Smooth muscle cell (in vitro differentiated cells): ENCODE measurements around the gene PSTK. TPM values are rescaled to one million over a fixed set of nuclear protein-coding genes. Genes with fewer than 3 reads are reported as not detected.

Experiments
- DNase-seq: peaks from one replicate; lab custom pipeline; 2025; ENCODE audit not compliant: unreplicated experiment; lab: John Stamatoyannopoulos, UW
- H2AFZ ChIP-seq: fragments of 200-600 bp; sonication (generic); 2 replicates; pipeline ENCODE4 v1.6.0; 2016; ENCODE audit warnings: antibody characterized with exemption, low read depth, mild to moderate bottlenecking
- H3F3A ChIP-seq: fragments of 200-600 bp; sonication (generic); 2 replicates; pipeline ENCODE4 v1.6.0; 2017; ENCODE audit warnings: antibody characterized with exemption, low read depth
- H3K27ac ChIP-seq: fragments of 200-600 bp; sonication (generic); 2 replicates; pipeline ENCODE4 v1.5.1; 2016; ENCODE audit warnings: low read depth, mild to moderate bottlenecking
- H3K27me3 ChIP-seq: fragments of 200-600 bp; sonication (generic); 2 replicates; pipeline ENCODE4 v1.6.1; 2016; ENCODE audit warnings: low read depth, mild to moderate bottlenecking
- H3K36me3 ChIP-seq: fragments of 200-600 bp; sonication (generic); 2 replicates; pipeline ENCODE4 v1.5.1; 2016; ENCODE audit warnings: low read depth
- H3K4me1 ChIP-seq: fragments of 200-600 bp; sonication (generic); 2 replicates; pipeline ENCODE4 v1.5.1; 2016; ENCODE audit warnings: low read depth
- H3K4me2 ChIP-seq: fragments of 200-600 bp; sonication (generic); 2 replicates; pipeline ENCODE4 v1.6.0; 2016; ENCODE audit warnings: mild to moderate bottlenecking
- H3K4me3 ChIP-seq: fragments of 200-600 bp; sonication (generic); 2 replicates; pipeline ENCODE4 v1.5.1; 2016; ENCODE audit warnings: mild to moderate bottlenecking
- H3K79me2 ChIP-seq: fragments of 200-600 bp; sonication (generic); 2 replicates; pipeline ENCODE4 v1.6.0; 2016; ENCODE audit warnings: low read depth, mild to moderate bottlenecking
- H3K9ac ChIP-seq: fragments of 200-600 bp; sonication (generic); 2 replicates; pipeline ENCODE4 v1.6.0; 2016; ENCODE audit warnings: low read depth
- H3K9me3 ChIP-seq: fragments of 200-600 bp; sonication (generic); replicated peaks from 2 replicates; pipeline ENCODE4 v1.5.1; 2016; ENCODE audit warnings: low read depth
- H4K20me1 ChIP-seq: fragments of 200-600 bp; sonication (generic); 2 replicates; pipeline ENCODE4 v1.6.0; 2016; ENCODE audit warnings: low read depth
- WGBS: methylation state at CpG from one replicate; pipeline ENCODE4 v1.1.7; 2016; ENCODE audit warnings: low lambda C conversion rate; 5-methylcytosine and 5-hydroxymethylcytosine counted together
- polyA plus RNA-seq: library from polyadenylated mRNA; unstranded; fragments of >200 nt; fragmentation: Nextera tagmentation; extraction: Ambion mirVana; gene quantifications from 2 replicates; pipeline ENCODE4 v1.2.1, GENCODE V29; 2016
- total RNA-seq: library from RNA; depleted of rRNA; stranded (reverse); fragments of >200 nt; gene quantifications from 2 replicates; pipeline ENCODE4 v1.2.3, GENCODE V29; 2014
- TF ChIP-seq, protein P1 (sequence below): fragments of 200-600 bp; sonication (generic); IDR thresholded peaks from 2 replicates; pipeline ENCODE4 v1.5.1; 2017; ENCODE audit warnings: borderline replicate concordance, mild to moderate bottlenecking, antibody characterized with exemption; ENCODE audit not compliant: insufficient read depth, poor library complexity, severe bottlenecking

PSTK gene
- total and polyA plus RNA-seq, 2 experiments from 2014 or later = 7.0 to 14.2 TPM

GRCh38 chr10:123007558-123008354 lies 27.6 kb downstream of the PSTK start:
- Histone ChIP-seq H3K27ac (peak overlapping the region; percentile 87), H3K79me2 (peaks cover 54% of the 10 kb centered on the region), H4K20me1 (peaks cover 48% of the 10 kb centered on the region), H3K9me3 (no peaks in the 10 kb centered on the region), H3K4me3 (peak overlapping the region; percentile 92), H3K4me1 (peaks cover 8% of the 10 kb centered on the region), H2AFZ (peak overlapping the region; percentile 92), H3F3A (no peaks in the 10 kb centered on the region), H3K4me2 (peak overlapping the region; percentile 95), H3K9ac (peak overlapping the region; percentile 96), H3K27me3 (no peaks in the 10 kb centered on the region), H3K36me3 (no peaks in the 10 kb centered on the region)
- no peak for DNase-seq
- TF ChIP-seq, protein P1, sequence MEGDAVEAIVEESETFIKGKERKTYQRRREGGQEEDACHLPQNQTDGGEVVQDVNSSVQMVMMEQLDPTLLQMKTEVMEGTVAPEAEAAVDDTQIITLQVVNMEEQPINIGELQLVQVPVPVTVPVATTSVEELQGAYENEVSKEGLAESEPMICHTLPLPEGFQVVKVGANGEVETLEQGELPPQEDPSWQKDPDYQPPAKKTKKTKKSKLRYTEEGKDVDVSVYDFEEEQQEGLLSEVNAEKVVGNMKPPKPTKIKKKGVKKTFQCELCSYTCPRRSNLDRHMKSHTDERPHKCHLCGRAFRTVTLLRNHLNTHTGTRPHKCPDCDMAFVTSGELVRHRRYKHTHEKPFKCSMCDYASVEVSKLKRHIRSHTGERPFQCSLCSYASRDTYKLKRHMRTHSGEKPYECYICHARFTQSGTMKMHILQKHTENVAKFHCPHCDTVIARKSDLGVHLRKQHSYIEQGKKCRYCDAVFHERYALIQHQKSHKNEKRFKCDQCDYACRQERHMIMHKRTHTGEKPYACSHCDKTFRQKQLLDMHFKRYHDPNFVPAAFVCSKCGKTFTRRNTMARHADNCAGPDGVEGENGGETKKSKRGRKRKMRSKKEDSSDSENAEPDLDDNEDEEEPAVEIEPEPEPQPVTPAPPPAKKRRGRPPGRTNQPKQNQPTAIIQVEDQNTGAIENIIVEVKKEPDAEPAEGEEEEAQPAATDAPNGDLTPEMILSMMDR = no peak
- WGBS = 6% methylated on average over 29 of the region's 30 CpGs

DNA sequence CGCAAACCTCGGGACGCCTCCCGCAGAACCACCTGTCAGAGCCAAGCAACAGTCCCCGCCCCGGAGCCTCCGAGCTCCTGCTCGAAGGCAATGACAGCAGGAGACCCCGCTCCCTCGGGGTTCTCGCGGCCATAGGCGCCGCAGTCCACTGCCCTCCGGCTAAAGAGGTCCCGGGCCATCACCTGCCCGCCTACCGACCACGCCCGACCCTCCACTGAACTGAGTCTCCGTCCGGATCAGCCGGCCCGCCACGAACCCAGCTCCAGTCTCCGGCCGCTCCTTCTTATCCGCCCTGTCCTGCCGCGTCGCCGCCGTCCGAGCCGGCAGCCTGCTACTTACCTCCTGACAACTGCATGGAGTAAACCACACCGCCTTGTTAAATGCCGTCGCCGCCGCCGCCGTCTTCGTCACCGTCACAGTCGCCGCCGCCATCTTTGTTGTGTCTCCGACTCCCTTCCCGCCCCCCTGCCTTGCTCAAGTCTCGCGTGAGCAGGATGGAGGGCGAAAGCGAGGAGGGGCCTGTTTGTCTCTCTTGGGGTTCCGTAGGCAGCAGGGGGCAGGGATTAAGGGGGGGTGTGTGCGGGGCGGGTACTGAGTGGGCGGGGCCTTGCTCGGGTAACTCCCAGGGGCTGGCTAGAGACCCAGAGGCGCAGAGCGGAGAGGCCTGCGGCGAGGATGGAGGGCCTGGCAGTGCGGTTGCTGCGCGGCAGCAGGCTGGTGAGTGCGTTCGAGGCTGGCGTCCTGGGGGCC lies 28.3 kb downstream of the PSTK start, which contains the start of the genes ACADSB and IKZF5:
Gene ACADSB (plus strand): TSS at position 652 of the 750 bp plus-strand sequence. CDS start 24 bp downstream, at position 676.
Gene IKZF5 (minus strand): TSS at position 441 of the 750 bp plus-strand sequence. CDS start 10,170 bp downstream, outside the sequence.
- no peaks in the 10 kb centered on the region for H3K36me3 ChIP-seq
- H3K4me1 ChIP-seq = peaks cover 8% of the 10 kb centered on the region
- peaks cover 49% of the 10 kb centered on the region for H3K79me2 ChIP-seq
- H3K27ac ChIP-seq = peak within 1 kb of the TSS; percentile 87
- peak within 1 kb of the TSS; percentile 95 for H3K4me2 ChIP-seq
- H4K20me1 ChIP-seq = peaks cover 40% of the 10 kb centered on the region
- no peaks in the 10 kb centered on the region for H3F3A ChIP-seq
- H3K9me3 ChIP-seq = no peaks in the 10 kb centered on the region
- peak within 1 kb of the TSS; percentile 95 for H2AFZ ChIP-seq
- H3K9ac ChIP-seq = peak within 1 kb of the TSS; percentile 96
- TF ChIP-seq, protein P1 = no peak
- DNase-seq = peak; percentile 90
- H3K4me3 ChIP-seq = peak within 1 kb of the TSS; percentile 92
- under 1% methylated on average over 65 of the region's 68 CpGs for WGBS
- H3K27me3 ChIP-seq = no peaks in the 10 kb centered on the region

- Histone ChIP-seq H4K20me1 (peaks cover 32% of the 10 kb centered on the region), H3K4me3 (peak overlapping the region; percentile 92), H3K36me3 (no peaks in the 10 kb centered on the region), H2AFZ (peak overlapping the region; percentile 95), H3K4me2 (peak overlapping the region; percentile 95), H3F3A (no peaks in the 10 kb centered on the region), H3K27ac (no peak overlapping the region), H3K27me3 (no peaks in the 10 kb centered on the region), H3K4me1 (peaks cover 8% of the 10 kb centered on the region), H3K79me2 (peaks cover 41% of the 10 kb centered on the region), H3K9ac (peak overlapping the region; percentile 55), H3K9me3 (no peaks in the 10 kb centered on the region)
- 2% methylated on average over 34 of the region's 34 CpGs for WGBS
- TF ChIP-seq, protein P1 = no peak
- DNase-seq = no peak
Observed at GRCh38 chr10:123009105-123009820, 29.1 kb downstream of the PSTK start.
